ENCODE data around the gene PALLD. TPM values are rescaled to one million over a fixed set of nuclear protein-coding genes. Genes with fewer than 3 reads are reported as not detected.

PALLD gene
- total and polyA plus RNA-seq, 12 donors: 169 to 1,537 (median 667) TPM

GRCh38 chr4:168564023-168564422 is 67.2 kb downstream of the PALLD start:
- Histone ChIP-seq H3K4me1 (peaks cover 3 to 58% (median 32%) of the 10 kb centered on the region in 9 donors), H3K27me3 (no peaks in the 10 kb centered on the region), H3K36me3 (no peaks in the 10 kb centered on the region), H3K27ac (peak overlapping the region in 2 of 10 donors; percentile 17 to 46), H3K9me3 (no peaks in the 10 kb centered on the region), H3K4me3 (no peak overlapping the region)
- ATAC-seq (no peak), DNase-seq (no peak)
- TF ChIP-seq, protein P1, sequence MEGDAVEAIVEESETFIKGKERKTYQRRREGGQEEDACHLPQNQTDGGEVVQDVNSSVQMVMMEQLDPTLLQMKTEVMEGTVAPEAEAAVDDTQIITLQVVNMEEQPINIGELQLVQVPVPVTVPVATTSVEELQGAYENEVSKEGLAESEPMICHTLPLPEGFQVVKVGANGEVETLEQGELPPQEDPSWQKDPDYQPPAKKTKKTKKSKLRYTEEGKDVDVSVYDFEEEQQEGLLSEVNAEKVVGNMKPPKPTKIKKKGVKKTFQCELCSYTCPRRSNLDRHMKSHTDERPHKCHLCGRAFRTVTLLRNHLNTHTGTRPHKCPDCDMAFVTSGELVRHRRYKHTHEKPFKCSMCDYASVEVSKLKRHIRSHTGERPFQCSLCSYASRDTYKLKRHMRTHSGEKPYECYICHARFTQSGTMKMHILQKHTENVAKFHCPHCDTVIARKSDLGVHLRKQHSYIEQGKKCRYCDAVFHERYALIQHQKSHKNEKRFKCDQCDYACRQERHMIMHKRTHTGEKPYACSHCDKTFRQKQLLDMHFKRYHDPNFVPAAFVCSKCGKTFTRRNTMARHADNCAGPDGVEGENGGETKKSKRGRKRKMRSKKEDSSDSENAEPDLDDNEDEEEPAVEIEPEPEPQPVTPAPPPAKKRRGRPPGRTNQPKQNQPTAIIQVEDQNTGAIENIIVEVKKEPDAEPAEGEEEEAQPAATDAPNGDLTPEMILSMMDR (IDR thresholded peaks at IDR 0.05): no peak
- intact Hi-C loops (cut with DNase I): no loop called here
- 68 to 71% methylated on average over 3 of the region's 3 CpGs for WGBS, 2 donors

DNA sequence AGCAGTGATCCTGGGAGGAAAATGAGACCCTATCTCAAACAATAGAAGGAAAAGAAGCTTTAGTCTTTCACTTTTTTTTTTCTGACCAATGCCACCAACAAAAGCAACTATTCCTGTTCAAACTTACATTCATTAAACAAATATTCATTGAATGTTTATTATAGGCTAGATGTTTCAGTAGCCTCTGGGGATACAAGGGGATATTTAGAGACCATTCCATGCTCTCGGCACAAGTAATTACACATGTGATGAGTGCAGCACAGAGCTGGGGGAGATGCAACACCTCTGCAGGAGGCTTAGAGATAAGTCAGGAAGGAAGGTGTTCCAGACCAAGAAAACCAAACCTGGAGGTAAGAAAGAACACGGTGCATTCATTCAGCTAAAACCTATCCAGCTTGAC is 68.3 kb downstream of the PALLD start:
- Histone ChIP-seq H3K36me3 (no peaks in the 10 kb centered on the region), H3K9me3 (no peaks in the 10 kb centered on the region), H3K4me3 (no peak overlapping the region), H3K27me3 (no peaks in the 10 kb centered on the region), H3K4me1 (peaks cover 4 to 58% (median 32%) of the 10 kb centered on the region in 9 donors), H3K27ac (peak overlapping the region in 2 of 10 donors; percentile 5 to 13)
- intact Hi-C loops (cut with DNase I): no loop called here
- TF ChIP-seq, protein P1 (IDR thresholded peaks at IDR 0.05): no peak
- WGBS, 2 donors: 23 to 47% methylated on average over 2 of the region's 2 CpGs
- no peak for ATAC-seq
- DNase-seq: no peak

- no peaks in the 10 kb centered on the region for H3K9me3 ChIP-seq
- TF ChIP-seq, protein P1 (IDR thresholded peaks at IDR 0.05): no peak
- intact Hi-C loops (cut with DNase I): no loop called here
Observed at GRCh38 chr4:168566726-168567125, 69.9 kb downstream of the PALLD start.

DNA sequence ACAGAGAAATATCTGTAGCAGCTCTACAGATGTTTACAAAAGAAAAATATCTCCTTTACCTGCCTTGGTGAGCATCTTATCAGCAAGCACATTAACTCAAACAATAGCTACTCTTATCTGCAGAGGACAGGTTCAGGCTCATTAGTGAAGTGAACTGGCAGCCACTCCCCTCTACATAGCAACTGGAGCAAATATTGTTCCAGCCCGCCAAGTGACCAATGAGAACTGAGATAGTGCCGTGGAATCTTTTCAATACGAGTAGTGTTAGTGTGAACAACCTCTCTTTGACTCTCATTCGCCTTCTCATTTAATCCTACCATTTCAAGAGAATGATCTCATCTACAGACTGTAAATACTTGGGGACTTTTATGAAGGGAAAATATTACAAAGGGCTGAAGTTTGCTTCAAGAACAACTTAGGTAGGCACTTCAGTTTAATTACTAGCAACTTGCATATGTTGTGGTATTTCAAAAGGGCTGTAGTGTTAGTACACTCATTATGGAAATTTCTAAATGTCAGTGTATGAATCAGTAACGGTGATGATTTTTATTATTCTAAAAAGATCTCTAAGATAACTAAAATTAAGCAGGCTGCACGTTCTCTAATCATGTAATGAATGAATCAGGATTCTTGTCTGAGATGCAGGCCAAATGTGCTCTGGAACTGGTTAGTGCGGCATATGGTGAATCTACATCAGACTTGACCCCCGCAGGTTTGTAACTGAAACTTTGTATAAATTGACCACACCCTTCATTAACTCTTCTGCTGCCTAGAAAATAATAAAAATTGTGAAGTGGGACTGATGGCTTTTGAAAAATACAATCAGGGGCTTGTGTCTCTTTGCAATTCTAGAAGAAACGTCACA is 72.4 kb downstream of the PALLD start:
- peaks cover 4 to 54% (median 31%) of the 10 kb centered on the region in 9 donors for H3K4me1 ChIP-seq
- peak; percentile 90 to 98 (median 94) for ATAC-seq
- TF ChIP-seq, protein P1 (IDR thresholded peaks at IDR 0.05): no peak
- peak in 1 of 2 donors; percentile 74 for DNase-seq
- H3K27ac ChIP-seq: peak overlapping the region in 8 of 10 donors; percentile 29 to 69 (median 52)
- H3K4me3 ChIP-seq: peak overlapping the region in 5 of 10 donors; percentile 4 to 26 (median 12)
- no peaks in the 10 kb centered on the region for H3K9me3 ChIP-seq
- intact Hi-C loops (cut with DNase I): no loop called here
- no peaks in the 10 kb centered on the region for H3K36me3 ChIP-seq
- WGBS, 2 donors: 23 to 27% methylated on average over 9 of the region's 9 CpGs
- H3K27me3 ChIP-seq: no peaks in the 10 kb centered on the region

More at GRCh38 chr4:168566726-168567125, 69.9 kb downstream of the PALLD start:
- Histone ChIP-seq H3K36me3 (no peaks in the 10 kb centered on the region), H3K4me1 (peaks cover 4 to 59% (median 31%) of the 10 kb centered on the region in 9 donors), H3K27me3 (no peaks in the 10 kb centered on the region), H3K4me3 (no peak overlapping the region), H3K27ac (no peak overlapping the region)
- no peak for DNase-seq
- ATAC-seq: no peak
